Measurements from ENCODE around the gene SARNP.

DNA sequence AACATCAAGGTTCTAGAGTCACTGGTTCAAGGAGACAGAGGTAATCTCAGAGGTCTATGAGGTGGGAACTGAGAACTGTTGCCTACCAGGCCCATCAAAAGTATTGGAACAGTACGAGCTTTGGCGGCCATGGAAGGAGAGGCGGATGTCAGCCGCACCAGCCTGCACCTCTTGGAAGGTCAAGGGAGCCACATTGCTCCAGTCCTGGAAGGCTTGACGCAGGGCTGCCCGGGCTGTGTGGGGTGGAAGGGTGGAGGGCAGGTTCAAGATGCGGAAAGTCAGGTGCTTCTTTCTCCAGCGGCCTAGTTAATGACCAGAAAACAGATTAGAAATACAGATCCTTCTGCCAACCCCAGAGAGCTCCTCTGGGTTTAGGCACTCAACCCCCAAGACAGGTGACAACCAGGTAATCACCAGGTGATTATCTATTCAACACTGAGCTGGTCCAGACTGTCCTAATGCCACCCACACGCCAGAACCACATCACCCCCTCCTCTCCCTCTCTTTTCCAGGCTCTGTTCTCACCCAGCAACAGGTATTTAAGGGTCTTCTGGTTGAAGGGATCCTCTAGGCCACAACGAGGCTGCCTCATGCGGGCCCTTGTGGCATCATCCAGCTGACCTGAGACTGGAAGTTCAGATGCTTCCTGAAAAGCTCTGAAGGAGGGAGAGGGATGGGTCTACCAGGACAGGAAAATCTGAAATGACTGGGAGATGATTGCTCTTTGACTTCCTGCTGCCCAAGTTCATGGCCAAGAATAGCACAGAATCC lies 23.2 kb upstream of the SARNP start:
- TF ChIP-seq POLR2A (IDR thresholded peaks at IDR 0.05), result no peak
- TF ChIP-seq, protein P1, sequence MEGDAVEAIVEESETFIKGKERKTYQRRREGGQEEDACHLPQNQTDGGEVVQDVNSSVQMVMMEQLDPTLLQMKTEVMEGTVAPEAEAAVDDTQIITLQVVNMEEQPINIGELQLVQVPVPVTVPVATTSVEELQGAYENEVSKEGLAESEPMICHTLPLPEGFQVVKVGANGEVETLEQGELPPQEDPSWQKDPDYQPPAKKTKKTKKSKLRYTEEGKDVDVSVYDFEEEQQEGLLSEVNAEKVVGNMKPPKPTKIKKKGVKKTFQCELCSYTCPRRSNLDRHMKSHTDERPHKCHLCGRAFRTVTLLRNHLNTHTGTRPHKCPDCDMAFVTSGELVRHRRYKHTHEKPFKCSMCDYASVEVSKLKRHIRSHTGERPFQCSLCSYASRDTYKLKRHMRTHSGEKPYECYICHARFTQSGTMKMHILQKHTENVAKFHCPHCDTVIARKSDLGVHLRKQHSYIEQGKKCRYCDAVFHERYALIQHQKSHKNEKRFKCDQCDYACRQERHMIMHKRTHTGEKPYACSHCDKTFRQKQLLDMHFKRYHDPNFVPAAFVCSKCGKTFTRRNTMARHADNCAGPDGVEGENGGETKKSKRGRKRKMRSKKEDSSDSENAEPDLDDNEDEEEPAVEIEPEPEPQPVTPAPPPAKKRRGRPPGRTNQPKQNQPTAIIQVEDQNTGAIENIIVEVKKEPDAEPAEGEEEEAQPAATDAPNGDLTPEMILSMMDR (IDR thresholded peaks at IDR 0.05), result no peak
